Stimulated activated CD4-positive, alpha-beta T cell treated with anti-CD3 and anti-CD28 coated beads, Interleukin-1b, Interleukin-23, amount 100 ng/mL, for 4 hours (primary cell): ENCODE results near the gene ZNF76.
"Not testable (repeated sequence)": the region's sequence is repeated elsewhere in the genome, so short reads cannot be mapped to it uniquely, and the experiment has no call there.

ENCODE experiments used
- DNase-seq, 2 donors: peaks; one replicate each; pipeline ENCODE4 v3.0.0-alpha.2; 2020; ENCODE audit warnings: low read depth in 2 of 2

ZNF76 gene

DNA sequence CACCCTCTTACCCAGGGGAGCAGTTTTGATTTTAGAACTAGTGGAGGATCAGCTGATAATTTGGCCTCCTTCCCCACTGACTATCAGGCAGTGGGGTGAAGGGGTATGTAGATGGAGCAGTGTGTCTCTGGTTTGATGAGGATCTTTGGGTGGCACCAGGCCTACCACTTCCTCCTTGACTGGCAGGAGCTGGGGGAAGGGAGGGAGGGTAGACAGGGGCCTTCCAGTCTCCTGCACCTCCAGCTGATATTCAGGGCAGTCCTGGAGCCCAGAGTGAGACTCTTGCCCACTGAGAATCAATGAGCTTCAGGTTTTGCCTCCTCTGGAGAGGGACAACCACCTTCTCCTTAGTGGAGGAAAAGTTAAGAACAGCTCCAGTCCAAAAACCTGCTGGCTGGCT is 41.3 kb downstream of the ZNF76 start:
- no peak for DNase-seq

DNA sequence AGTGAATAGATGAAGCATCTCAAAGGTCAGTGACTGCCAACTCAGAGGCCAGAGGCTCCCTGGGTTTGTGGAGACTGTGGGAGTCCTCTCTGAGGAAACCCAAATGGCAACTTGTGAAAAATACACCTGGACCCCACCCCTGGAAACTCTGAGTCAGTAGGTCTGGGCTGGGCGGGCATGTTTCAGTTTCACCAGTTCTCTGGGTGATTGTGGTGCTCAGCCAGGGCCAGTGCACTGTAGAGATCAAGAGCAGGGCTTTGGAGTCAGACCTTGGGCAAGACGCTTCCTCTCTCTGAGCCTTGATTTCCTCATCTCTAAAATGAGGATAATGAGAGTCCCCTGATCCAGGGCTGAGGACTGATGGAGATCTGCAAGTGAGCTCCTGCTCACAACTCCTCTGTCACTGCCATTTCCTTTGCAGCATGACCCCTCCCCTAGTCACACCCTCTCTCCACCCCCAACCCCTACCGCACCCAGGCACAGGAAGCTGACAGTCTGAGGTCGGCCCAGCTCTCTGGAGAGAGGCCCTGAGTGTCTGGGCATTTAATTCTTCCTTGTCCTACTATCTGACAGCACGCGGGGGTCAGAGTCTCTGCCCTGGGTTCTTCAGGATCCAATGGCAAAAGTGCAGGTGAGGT is 43.2 kb downstream of the ZNF76 start:
- DNase-seq, result peak; percentile 64 to 75

DNA sequence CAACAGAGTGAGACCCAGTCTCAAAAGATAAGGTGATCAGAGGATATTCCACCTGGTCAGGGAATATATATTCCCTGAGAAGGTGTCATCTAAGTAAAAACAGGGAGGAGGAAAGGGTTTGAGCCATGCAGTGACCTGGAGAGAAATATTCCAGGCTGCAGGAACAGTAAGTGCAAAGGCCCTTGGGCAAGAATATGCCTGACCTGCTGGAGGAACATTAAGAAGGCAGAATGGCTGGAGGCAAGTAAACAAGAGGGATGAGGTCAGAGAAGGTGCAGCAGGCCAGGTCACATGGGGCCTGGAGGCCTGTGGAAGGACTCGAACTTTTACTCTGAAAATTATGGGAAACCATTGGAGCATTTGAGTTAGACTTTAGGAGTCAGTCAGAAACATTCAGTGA is 44.8 kb downstream of the ZNF76 start:
- DNase-seq, result no peak

DNA sequence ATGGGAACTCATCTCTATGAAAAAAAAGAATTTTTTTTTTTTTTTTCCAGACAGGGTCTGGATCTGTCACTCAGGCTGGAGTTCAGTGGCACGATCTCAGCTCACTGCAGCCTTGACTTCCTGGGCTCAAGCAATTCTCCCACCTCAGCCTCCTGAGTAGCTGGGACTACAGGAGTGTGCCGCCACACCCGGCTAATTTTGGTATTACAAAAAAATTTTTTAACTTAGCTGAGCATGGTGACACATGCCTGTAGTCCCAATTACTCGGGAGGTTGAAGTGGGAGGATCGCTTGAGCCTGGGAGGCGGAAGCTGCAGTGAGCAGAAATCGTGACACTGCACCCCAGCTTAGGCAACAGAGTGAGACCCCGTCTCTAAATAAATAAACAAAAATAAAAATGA is 45.6 kb downstream of the ZNF76 start:
- DNase-seq, result no peak

DNA sequence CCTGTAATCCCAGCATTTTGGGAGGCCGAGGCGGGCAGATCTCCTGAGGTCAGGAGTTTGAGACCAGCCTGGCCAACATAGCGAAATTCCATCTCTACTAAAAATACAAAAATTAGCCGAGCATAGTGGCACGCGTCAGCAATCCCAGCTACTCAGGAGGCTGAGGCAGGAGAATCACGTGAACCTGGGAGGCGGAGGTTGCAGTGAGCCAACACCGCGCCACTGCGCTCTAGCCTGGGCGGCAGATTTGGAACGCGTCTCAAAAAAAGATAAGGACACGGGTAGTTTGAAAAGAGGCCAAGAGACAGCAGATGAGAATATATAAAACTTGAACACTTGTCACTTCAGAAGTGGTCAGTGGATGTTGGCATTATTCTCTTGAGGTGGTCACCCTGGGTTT is 47.6 kb downstream of the ZNF76 start:
- not testable (repeated sequence) for DNase-seq

DNA sequence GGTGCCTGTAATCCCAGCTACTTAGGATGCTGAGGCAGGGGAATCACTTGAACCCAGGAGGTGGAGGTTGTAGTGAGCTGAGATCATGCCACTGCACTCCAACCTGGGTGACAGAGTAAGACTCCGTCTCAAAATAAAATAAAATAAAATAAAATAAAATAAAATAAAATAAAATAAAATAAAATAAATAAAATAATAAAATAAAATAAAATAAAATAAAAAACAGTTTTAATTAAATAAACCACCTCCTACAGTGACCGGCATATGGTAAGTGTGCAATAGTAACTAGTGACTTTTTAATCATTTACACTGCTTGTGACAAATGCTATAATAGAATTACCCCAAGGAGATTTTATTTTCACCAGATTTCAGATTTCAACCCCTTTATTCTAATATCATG is 49.0 kb downstream of the ZNF76 start:
- DNase-seq, result not testable (repeated sequence)

DNA sequence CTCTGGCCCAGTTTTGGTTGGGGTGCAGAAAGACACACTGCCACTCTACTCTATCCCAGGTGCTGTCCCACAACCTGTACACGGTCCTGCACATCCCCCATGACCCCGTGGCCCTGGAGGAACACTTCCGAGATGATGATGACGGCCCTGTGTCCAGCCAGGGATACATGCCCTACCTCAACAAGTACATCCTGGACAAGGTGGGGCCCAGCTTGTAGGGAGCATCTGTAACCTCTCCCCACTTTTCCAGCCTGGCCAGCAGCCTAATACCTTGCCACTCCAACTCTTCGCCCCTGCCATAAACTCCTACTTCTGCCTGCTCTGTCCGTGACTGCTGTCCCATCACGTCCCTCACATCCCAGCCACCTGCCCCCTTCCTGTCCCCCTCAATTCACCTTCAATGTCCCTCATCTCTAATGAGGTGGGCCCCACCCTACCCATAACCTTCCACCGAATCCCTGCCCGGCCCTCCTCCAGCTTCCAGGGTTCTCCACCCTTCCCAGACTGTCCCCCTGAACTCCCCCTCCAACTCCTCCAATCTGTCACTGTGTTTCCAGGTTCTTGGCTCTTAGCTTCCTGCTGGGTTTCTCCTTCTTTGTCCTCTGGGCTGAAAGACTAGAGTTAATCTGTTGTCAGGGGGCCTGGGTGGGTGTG is 50.2 kb downstream of the ZNF76 start:
- no peak for DNase-seq

DNA sequence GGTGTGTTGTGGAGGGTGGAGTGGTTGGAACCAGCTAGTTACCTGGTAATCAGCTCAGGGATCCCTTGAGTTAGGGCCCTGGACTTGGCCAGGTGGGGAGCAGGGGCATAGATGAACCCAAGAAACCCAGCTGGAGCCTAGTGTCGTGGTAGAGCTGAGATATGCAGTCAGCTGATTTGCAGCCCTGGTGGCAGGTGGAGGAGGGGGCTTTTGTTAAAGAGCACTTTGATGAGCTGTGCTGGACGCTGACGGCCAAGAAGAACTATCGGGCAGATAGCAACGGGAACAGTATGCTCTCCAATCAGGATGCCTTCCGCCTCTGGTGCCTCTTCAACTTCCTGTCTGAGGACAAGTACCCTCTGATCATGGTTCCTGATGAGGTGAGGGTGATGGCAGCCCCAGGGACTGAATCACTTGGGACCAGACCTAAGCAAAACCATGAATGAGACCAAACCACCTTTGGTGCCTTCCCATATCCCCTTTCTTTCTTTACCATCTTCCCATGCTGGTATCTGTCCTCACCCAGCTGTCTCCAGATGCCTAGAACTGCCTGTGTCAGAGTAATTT is 50.8 kb downstream of the ZNF76 start:
- DNase-seq, result no peak

DNA sequence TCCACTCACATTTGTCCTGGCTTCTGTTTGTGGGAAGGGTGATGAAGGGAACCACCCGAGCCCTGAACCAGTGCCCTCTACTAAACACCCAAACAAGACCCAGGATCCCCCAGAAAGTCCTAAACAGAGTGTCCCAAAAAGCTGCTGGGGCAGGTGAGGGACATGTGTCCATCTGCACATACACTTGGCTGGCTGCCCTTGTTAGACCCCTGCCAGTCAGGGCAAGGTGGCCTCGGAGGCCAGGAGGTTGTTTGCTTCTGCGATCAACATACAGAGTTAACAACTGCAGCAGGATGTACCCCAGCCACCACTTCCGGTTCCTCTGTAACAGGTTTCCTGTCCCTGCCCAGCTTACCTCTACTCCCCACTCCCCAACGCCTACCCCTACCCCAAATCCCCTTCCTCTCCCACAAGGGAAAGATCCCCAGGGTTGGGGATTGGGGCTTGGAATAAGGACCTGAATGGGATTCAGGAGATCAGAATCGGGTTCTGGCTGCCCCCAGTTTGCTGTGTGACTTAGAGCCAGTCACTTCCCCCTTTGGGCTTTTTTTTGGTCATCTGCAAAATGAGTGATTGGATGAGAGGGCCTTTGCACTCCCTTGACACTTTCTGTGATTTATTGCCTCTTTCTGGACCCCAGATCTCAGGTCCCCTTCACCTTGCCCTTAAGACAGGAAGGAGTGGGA is 52.0 kb downstream of the ZNF76 start:
- peak in 1 of 2 donors; percentile 32 for DNase-seq

DNA sequence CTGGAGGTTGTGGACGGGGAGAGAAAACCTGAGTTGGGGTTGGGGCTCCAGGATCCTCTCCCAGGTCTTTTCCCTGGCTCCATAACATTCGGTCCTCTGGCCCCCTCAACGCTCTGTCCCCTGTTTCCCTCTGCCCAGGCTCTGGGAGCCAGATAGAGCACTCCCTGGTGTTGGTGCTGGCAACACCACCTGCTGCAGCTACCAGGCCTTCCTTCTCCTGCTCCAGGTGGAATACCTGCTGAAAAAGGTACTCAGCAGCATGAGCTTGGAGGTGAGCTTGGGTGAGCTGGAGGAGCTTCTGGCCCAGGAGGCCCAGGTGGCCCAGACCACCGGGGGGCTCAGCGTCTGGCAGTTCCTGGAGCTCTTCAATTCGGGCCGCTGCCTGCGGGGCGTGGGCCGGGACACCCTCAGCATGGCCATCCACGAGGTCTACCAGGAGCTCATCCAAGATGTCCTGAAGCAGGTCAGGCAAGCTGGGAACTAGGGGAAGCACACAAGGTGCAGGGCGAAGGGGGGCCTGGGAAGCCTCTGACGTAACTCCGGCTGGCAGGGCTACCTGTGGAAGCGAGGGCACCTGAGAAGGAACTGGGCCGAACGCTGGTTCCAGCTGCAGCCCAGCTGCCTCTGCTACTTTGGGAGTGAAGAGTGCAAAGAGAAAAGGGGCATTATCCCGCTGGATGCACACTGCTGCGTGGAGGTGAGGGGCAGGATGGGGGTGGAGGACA is 52.7 kb downstream of the ZNF76 start:
- no peak for DNase-seq

DNA sequence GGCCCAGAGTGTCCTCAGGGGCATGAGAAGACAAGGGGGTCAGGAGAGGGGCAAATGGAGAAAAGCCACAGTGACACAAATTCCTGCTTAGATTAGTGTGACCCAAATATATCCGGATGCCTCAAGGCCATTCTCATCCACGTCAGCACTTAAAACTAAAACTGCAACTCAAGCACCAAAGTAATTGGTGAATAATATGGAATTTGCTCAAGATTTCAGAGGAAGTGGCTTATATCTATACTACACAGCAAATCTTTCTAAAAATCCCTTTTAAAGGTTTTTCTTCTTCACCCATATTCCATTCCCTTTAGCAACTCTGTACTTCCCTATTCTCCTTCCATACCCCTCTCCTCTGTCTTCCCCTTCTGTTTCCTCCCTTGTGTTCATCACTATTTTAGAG is 53.3 kb downstream of the ZNF76 start:
- no peak for DNase-seq

DNA sequence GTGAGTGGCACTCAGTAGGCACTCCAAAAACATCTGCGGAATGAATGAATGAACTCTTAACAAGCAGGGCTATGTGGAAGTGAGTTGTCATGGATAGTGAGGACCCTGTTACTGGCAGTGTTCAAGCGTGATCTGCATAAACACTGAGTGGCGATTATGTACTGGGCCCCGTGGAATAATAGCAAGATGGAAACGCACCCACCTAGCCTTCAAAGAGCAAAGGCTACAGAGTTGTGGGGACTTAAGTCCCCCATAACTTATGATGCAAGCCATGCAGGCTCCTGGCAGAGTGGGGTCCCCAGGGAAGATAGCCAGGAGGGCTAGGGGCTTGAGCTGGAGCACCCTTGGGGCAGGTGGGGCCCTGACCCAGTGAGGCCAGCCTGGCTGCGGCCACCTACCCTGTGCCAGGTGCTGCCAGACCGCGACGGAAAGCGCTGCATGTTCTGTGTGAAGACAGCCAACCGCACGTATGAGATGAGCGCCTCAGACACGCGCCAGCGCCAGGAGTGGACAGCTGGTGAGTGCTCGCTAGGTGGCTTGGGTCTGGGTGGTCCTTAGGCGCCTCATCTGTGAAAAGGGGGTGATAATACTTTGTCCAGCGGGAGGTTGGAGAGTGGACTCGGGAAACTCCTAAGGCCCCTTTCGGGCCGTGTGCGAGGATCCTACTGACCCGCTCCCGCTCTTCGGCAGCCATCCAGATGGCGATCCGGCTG is 58.1 kb downstream of the ZNF76 start:
- no peak for DNase-seq

DNA sequence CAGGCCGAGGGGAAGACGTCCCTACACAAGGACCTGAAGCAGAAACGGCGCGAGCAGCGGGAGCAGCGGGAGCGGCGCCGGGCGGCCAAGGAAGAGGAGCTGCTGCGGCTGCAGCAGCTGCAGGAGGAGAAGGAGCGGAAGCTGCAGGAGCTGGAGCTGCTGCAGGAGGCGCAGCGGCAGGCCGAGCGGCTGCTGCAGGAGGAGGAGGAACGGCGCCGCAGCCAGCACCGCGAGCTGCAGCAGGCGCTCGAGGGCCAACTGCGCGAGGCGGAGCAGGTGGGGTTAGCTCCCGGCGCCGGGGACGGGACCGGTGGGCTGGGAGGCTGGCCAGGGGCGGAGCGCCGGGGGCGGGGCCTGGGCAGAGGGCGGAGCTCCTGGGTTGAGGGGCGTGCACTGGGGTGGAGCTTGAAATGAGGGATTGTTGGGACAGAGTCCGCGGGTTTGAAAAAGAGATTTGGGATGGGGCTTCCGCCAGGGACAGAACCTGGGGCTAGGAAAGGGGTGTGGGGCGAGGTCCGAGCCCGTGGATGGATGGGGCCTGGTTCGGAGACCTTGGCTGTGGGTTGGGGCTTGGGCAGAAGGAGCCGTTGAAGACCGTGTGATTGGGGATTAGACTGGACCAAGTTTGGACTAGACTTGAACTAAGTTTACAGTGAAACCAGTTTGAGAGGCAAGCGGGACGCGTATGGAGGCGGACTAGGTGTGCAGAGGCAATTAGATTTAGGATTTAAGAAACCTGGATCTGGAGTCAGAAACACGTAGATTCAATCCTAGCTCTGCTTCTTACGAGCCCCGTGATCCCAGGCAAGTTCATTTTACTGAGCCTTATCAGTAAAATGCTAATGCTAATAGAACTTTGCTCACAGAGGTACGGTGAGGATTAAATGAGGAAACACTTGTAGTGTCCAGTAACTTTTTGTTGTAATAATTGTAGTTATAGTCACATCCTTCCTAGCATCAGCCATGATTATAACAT is 58.9 kb downstream of the ZNF76 start:
- no peak for DNase-seq

DNA sequence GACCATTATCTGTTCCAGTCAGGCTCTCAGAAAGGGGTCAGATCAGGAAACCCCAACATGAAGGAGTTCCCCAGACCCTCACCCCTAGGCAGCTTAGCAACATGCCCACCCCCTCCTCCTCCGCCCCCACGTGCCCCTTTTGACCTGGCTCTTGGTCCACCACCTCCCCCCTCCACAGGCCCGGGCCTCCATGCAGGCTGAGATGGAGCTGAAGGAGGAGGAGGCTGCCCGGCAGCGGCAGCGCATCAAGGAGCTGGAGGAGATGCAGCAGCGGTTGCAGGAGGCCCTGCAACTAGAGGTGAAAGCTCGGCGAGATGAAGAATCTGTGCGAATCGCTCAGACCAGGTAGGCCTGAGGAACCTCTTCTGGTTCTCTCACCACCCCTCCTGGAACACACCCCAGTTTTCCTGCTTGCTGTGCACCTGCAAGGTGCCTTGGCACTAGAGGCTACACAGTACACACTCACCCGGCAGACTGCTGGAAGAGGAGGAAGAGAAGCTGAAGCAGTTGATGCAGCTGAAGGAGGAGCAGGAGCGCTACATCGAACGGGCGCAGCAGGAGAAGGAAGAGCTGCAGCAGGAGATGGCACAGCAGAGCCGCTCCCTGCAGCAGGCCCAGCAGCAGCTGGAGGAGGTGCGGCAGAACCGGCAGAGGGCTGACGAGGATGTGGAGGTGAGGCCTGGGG is 60.0 kb downstream of the ZNF76 start:
- DNase-seq, result no peak

DNA sequence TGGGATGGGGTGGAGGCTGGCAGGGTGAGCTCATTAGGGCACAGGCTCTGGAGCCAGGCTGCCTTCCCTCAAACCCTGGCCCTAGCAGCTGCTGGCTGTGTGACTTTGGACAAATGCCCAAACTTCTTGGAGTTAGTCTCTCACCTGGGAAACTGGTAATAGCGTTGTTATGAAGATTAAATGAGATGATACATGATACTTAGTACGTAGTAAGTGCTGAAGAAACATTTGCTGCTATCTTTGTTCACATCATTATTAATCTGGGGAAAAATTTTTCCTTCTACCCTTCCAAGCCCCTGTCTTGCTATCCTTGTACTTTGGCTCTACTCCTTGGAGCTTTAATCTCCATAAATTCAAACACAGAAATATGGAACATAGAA is 60.5 kb downstream of the ZNF76 start:
- DNase-seq, result no peak

DNA sequence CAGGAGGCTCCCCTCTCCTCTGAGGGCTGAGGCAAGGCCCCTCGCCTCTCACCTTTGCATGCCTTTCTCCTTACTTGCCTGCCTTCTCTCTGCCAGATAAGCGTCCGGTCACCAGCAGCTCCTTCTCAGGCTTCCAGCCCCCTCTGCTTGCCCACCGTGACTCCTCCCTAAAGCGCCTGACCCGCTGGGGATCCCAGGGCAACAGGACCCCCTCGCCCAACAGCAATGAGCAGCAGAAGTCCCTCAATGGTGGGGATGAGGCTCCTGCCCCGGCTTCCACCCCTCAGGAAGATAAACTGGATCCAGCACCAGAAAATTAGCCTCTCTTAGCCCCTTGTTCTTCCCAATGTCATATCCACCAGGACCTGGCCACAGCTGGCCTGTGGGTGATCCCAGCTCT is 61.6 kb downstream of the ZNF76 start:
- DNase-seq, result no peak

DNA sequence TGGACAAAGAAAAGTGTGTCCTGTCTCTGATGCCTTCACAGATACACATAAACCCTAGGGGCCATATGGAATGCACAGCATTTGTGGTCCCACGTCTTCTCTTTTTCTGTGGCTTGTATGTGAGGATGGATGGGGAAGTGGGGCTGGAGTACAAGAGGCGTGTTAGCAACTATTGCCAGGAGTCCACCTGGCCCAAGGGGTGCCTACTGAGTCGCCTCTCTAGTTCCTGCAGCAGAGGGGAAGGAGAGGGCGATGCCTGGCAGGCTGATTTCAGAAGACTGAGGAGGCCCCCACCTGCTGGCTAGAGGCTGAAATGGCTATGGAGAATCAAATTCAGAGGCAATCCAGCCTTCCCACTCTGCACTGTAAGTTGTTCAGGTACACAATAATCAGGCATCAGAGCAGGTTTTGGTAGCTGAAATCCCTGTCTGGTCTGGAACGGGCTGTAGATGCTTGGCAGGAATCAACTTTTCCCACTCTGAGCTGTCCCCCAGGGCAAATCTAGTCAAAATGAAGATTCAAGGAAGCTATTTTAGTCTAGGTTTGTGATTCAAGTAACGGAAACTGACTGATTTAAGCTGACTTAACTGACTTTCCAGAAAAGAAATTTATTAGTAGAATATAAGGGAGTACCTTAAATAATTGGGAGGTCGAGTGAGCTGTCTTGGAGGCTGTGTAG is 68.0 kb downstream of the ZNF76 start:
- DNase-seq, result peak; percentile 55 to 67

DNA sequence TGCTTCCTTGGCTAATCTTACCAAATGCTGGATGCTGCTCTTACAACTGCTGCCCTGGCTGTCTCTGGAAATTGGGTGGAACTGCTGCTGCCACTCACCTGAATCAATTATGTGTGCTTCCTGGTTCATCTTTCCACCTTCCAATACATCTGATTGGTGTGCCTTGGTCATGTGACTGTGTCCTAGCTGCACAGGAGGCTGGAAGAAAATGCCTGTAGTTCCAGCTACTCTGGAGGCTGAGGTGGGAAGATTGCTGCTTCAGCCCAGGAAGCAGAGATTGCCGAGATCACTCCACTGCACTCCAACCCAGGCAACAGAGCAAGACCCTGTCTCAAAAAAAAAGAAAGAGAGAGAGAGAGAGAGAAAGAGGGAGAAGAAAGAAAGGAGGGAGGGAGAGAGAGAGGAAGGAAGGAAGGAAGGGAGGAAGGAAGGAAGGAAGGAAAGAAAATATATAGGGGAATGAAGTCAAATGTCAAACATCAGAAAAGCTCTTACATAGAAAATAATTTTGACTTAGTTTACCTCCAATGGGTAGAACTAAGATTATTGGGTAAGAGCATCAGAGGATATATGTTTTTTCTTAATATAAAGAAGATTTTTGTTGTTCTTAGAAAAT is 68.7 kb downstream of the ZNF76 start:
- no peak for DNase-seq

DNA sequence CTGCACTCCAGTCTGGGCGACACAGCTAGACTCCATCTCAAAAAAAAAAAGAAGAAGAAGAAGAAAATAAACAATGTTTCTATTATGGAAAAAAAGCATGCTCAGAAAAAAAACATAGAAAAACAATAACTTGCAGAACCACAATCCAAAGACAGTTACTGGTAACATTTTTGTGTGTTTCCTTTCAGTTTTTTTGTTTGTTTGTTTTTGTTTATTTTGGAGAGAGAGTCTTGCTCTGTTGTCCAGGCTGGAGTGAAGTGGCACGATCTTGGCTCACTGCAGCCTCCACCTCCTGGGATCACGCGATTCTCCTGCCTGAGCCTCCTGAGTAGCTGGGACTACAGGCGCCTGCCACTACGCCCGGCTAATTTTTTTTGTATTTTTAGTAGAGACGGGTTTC is 69.4 kb downstream of the ZNF76 start:
- DNase-seq, result not testable (repeated sequence)
